B cell (primary cell): ENCODE data around the gene PRIM2. TPM values are rescaled to one million over a fixed set of nuclear protein-coding genes. Genes with fewer than 3 reads are reported as not detected.
"Not testable (repeated sequence)": the region's sequence is repeated elsewhere in the genome, so short reads cannot be mapped to it uniquely, and the experiment has no call there.

Source experiments
- ATAC-seq: fragments of 200-7000 bp; cut with Tn5 transposase; one replicate; pipeline ENCODE4 v1.10.0; 2021; ENCODE audit warnings: low read depth, mild to moderate bottlenecking, moderate number of reproducible peaks, moderate library complexity
- CTCF ChIA-PET: fragments of 350-600 bp; sonication (Branson Sonifier 250); formaldehyde crosslinking; loops from one replicate; lab custom pipeline; 2021; ENCODE audit warnings: antibody characterized with exemption, inconsistent platforms; lab: Charles Lee
- POLR2A ChIA-PET: fragments of 350-600 bp; sonication (Branson Sonifier 250); formaldehyde crosslinking; loops from one replicate; lab custom pipeline; 2021; ENCODE audit warnings: antibody characterized with exemption; lab: Charles Lee
- DNase-seq: peaks from one replicate; pipeline ENCODE4 v3.0.0; 2013
- H2AFZ ChIP-seq: 2 replicates; pipeline ENCODE4 v1.6.1; 2012; ENCODE audit warnings: mild to moderate bottlenecking, low read depth, low read length; ENCODE audit not compliant: insufficient read depth, poor library complexity, severe bottlenecking
- H3K27ac ChIP-seq, 2 donors: 1 replicate in 1 of 2; 2 replicates in 1 of 2; pipeline ENCODE4 v1.5.1; 2012 to 2013; ENCODE audit warnings: low read length in 2 of 2, mild to moderate bottlenecking in 2 of 2, moderate library complexity in 1 of 2
- H3K27me3 ChIP-seq, 4 experiments: fragments of 200-600 bp in 1 of 4; sonication (generic) in 1 of 4; replicated peaks in 1 of 4; 1 replicate in 2 of 4; 2 replicates in 2 of 4; pipeline versions ENCODE4 v1.6.1 to v1.7.0; 2013 to 2016; ENCODE audit warnings: low read length in 3 of 4, mild to moderate bottlenecking in 2 of 4, mixed read lengths in 1 of 4, moderate library complexity in 1 of 4; ENCODE audit not compliant: insufficient read depth in 4 of 4, control insufficient read depth in 3 of 4; ENCODE audit errors: control extremely low read depth in 1 of 4
- H3K36me3 ChIP-seq, 2 experiments: replicated peaks in 1 of 2; 1 replicate in 1 of 2; 2 replicates in 1 of 2; pipeline versions ENCODE4 v1.6.1 to v1.7.1; 2013; ENCODE audit warnings: low read length in 1 of 2; ENCODE audit not compliant: insufficient read depth in 2 of 2, control insufficient read depth in 1 of 2; ENCODE audit errors: control extremely low read depth in 1 of 2, extremely low read depth in 1 of 2
- H3K4me1 ChIP-seq, 2 donors: fragments of 200-600 bp in 1 of 2; sonication (generic) in 1 of 2; 1 replicate in 1 of 2; 2 replicates in 1 of 2; pipeline versions ENCODE4 v1.5.1 to v1.6.1; 2013 to 2017; ENCODE audit warnings: low read length in 2 of 2; ENCODE audit not compliant: control insufficient read depth in 2 of 2, insufficient read depth in 2 of 2
- H3K4me2 ChIP-seq: replicated peaks from 2 replicates; pipeline ENCODE3; 2012; ENCODE audit warnings: mild to moderate bottlenecking, low read depth, low read length; ENCODE audit not compliant: poor library complexity, severe bottlenecking
- H3K4me3 ChIP-seq, 5 experiments: fragments of 200-600 bp in 1 of 5; sonication (generic) in 1 of 5; 1 replicate in 3 of 5; 2 replicates in 2 of 5; pipeline versions ENCODE4 v1.5.1 to v1.7.0; 2011 to 2016; ENCODE audit warnings: low read length in 4 of 5, mild to moderate bottlenecking in 4 of 5, low read depth in 2 of 5, control low read depth in 1 of 5, moderate library complexity in 1 of 5; ENCODE audit not compliant: insufficient read depth in 1 of 5; ENCODE audit errors: control extremely low read depth in 1 of 5, extremely low read depth in 1 of 5
- H3K79me2 ChIP-seq: fragments of 200-600 bp; sonication (generic); one replicate; pipeline ENCODE4 v1.6.0; 2016; ENCODE audit warnings: low read length; ENCODE audit not compliant: control insufficient read depth, insufficient read depth
- H3K9ac ChIP-seq: fragments of 200-600 bp; sonication (generic); 2 replicates; pipeline ENCODE4 v1.6.1; 2017; ENCODE audit warnings: mild to moderate bottlenecking, low read length, moderate library complexity
- H3K9me3 ChIP-seq, 3 donors: one replicate each; pipeline versions ENCODE4 v1.6.1 to v1.7.1; 2013; ENCODE audit warnings: low read length in 2 of 3; ENCODE audit not compliant: control insufficient read depth in 2 of 3, insufficient read depth in 1 of 3; ENCODE audit errors: control extremely low read depth in 1 of 3
- H4K20me1 ChIP-seq: 2 replicates; pipeline ENCODE4 v1.6.0; 2012; ENCODE audit warnings: mild to moderate bottlenecking, low read length; ENCODE audit not compliant: insufficient read depth, control insufficient read depth, poor library complexity, severe bottlenecking
- H3K27ac Mint-ChIP-seq: one replicate; pipeline ENCODE4 v1.8.0; 2021; ENCODE audit warnings: mixed read lengths
- H3K27me3 Mint-ChIP-seq: one replicate; pipeline ENCODE4 v1.8.0; 2021; ENCODE audit warnings: mixed read lengths
- H3K4me1 Mint-ChIP-seq: one replicate; pipeline ENCODE4 v1.8.0; 2021; ENCODE audit warnings: mixed read lengths
- H3K4me3 Mint-ChIP-seq: one replicate; pipeline ENCODE4 v1.8.0; 2021; ENCODE audit warnings: mixed read lengths
- H3K9me3 Mint-ChIP-seq: one replicate; pipeline ENCODE4 v1.8.0; 2022; ENCODE audit warnings: mixed read lengths; ENCODE audit not compliant: insufficient read depth
- CTCF ChIP-seq: fragments of 200-600 bp; IDR thresholded peaks from one replicate; pipeline ENCODE4 v1.8.0; 2022; ENCODE audit warnings: antibody characterized with exemption, mild to moderate bottlenecking
- EZH2 ChIP-seq: IDR thresholded peaks from 2 replicates; pipeline ENCODE4 v1.6.1; 2012; ENCODE audit warnings: borderline replicate concordance, low read depth, mild to moderate bottlenecking, moderate library complexity, low read length; ENCODE audit not compliant: insufficient read depth, poor library complexity, severe bottlenecking
- WGBS: methylation state at CpG from one replicate; pipeline ENCODE4 v1.1.5; 2013; ENCODE audit warnings: missing lambda C conversion rate; ENCODE audit not compliant: insufficient coverage; 5-methylcytosine and 5-hydroxymethylcytosine counted together
- intact Hi-C: fragments of 100-400 bp; cut with micrococcal nuclease; formaldehyde crosslinking; loops from one replicate; pipeline ENCODE4 v1.10.0; 2022
- polyA plus RNA-seq: library from polyadenylated mRNA; depleted of rRNA; stranded (reverse); fragments of >200 nt; gene quantifications from 2 replicates; pipeline ENCODE4 v1.2.3, GENCODE V29; 2012
- total RNA-seq, 2 donors: library from RNA; stranded (reverse); fragments of 120-200 nt in 1 of 2; gene quantifications; 1 replicate in 1 of 2; 2 replicates in 1 of 2; pipeline versions ENCODE4 v1.2.3 to v1.2.4, GENCODE V29; 2013 to 2022

Gene PRIM2
- total and polyA plus RNA-seq, 2 donors (not counting 1 experiment from before 2014, with no cell fraction given) = 5.2 to 21.0 TPM

GRCh38 chr6:57293472-57293871, 24.0 kb upstream of the PRIM2 start:
- H3K27ac Mint-ChIP-seq, H3K79me2 ChIP-seq, DNase-seq, H3K4me1 ChIP-seq, CTCF ChIA-PET, ATAC-seq, H3K9ac ChIP-seq, H3K27me3 ChIP-seq, H3K4me3 ChIP-seq, H3K4me2 ChIP-seq, H3K27ac ChIP-seq, POLR2A ChIA-PET, H3K9me3 ChIP-seq, H2AFZ ChIP-seq, H3K4me1 Mint-ChIP-seq, H4K20me1 ChIP-seq, intact Hi-C loops, H3K9me3 Mint-ChIP-seq, H3K4me3 Mint-ChIP-seq, H3K36me3 ChIP-seq: not testable (repeated sequence)
- H3K27me3 Mint-ChIP-seq = peaks cover 17% of the 10 kb centered on the region
- WGBS = 40% methylated on average over 1 of the region's 1 CpG

- Mint-ChIP-seq H3K4me1 (no peaks in the 10 kb centered on the region), H3K27me3 (peaks cover 20% of the 10 kb centered on the region), H3K4me3 (no peak overlapping the region), H3K27ac (no peak overlapping the region), H3K9me3 (no peaks in the 10 kb centered on the region)
- 83% methylated on average over 2 of the region's 6 CpGs for WGBS
- H3K79me2 ChIP-seq = no peaks in the 10 kb centered on the region
- H3K36me3 ChIP-seq = no peaks in the 10 kb centered on the region
- H3K4me1 ChIP-seq = no peaks in the 10 kb centered on the region
- no peaks in the 10 kb centered on the region for H3K9me3 ChIP-seq
- H3K4me3 ChIP-seq = no peak overlapping the region
- H2AFZ ChIP-seq = no peak overlapping the region
- ATAC-seq = no peak
- no peaks in the 10 kb centered on the region for H4K20me1 ChIP-seq
- no peak for TF ChIP-seq EZH2
- TF ChIP-seq CTCF = no peak
- no peaks in the 10 kb centered on the region for H3K27me3 ChIP-seq
- intact Hi-C loops = no loop called here
- no peak overlapping the region for H3K9ac ChIP-seq
- H3K4me2 ChIP-seq = no peak overlapping the region
- ChIA-PET CTCF (no interaction called here), POLR2A (no interaction called here)
- DNase-seq = no peak
- no peak overlapping the region for H3K27ac ChIP-seq
Measured at GRCh38 chr6:57294862-57295445, 22.5 kb upstream of the PRIM2 start.
